Activated CD8-positive, alpha-beta memory T cell treated with anti-CD3 and anti-CD28 coated beads for 24 hours (primary cell): ENCODE results near the gene RSRP1.
"Not testable (repeated sequence)": the region's sequence is repeated elsewhere in the genome, so short reads cannot be mapped to it uniquely, and the experiment has no call there.

Experiments used
- DNase-seq: peaks from one replicate; pipeline ENCODE4 v3.0.0-alpha.2; 2020

Gene RSRP1, protein sequence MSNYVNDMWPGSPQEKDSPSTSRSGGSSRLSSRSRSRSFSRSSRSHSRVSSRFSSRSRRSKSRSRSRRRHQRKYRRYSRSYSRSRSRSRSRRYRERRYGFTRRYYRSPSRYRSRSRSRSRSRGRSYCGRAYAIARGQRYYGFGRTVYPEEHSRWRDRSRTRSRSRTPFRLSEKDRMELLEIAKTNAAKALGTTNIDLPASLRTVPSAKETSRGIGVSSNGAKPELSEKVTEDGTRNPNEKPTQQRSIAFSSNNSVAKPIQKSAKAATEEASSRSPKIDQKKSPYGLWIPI

GRCh38 chr1:25247024-25247828 lies at the start of gene RSRP1:
Gene RSRP1 (minus strand): TSS chr1:25247454. CDS start chr1:25246963, 491 bp downstream.
- DNase-seq = peak; percentile 99

- not testable (repeated sequence) for DNase-seq
Measured at GRCh38 chr1:25296501-25296900, 49.2 kb upstream of the RSRP1 start.

GRCh38 chr1:25294889-25295826 lies 47.9 kb upstream of the RSRP1 start:
- DNase-seq = not testable (repeated sequence)

DNA sequence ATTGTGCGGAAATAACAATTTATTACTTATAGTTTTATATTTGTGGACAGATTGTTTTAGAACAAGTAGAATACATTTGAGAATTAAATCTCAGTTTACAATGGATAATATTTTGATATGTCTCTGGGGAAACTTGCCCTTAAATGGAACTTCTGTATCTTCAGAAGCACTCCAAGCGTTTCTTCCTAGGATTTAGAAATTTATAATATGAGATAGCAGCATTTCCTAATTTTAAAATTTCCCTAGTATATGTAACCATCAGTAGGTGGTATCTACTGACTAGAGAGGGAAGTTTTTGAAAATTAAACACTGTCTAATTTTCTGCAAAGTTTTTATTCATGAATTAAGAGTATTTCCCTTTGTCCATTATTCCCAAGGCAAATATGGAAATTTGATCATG lies 46.2 kb upstream of the RSRP1 start:
- DNase-seq = not testable (repeated sequence)

GRCh38 chr1:25290043-25290442 lies 42.8 kb upstream of the RSRP1 start:
- DNase-seq = not testable (repeated sequence)

- DNase-seq = not testable (repeated sequence)
Measured at GRCh38 chr1:25288573-25289101, 41.4 kb upstream of the RSRP1 start.

GRCh38 chr1:25287164-25287563 lies 39.9 kb upstream of the RSRP1 start:
- not testable (repeated sequence) for DNase-seq

GRCh38 chr1:25285862-25286261 lies 38.6 kb upstream of the RSRP1 start:
- DNase-seq = not testable (repeated sequence)

DNA sequence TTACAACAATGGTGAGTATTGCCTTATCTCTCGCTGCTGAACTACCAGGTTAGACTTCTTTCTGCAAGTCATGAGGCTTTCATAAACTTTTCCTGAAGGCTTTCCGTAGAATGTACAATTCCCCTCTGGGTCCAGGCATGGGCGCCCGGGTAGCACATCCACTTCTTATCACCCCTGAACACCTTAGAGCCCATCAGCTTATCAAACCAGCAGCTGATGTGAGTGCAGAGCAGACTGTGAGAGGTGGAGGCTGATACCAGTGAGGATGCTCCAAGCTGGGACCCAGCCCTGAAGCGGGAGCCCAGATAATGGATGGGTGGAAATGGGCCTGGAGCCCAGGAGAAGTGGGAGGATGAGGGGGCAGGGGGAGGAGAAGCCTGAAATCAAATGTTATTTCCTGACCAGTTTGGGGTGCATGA lies 32.4 kb upstream of the RSRP1 start:
- not testable (repeated sequence) for DNase-seq

DNA sequence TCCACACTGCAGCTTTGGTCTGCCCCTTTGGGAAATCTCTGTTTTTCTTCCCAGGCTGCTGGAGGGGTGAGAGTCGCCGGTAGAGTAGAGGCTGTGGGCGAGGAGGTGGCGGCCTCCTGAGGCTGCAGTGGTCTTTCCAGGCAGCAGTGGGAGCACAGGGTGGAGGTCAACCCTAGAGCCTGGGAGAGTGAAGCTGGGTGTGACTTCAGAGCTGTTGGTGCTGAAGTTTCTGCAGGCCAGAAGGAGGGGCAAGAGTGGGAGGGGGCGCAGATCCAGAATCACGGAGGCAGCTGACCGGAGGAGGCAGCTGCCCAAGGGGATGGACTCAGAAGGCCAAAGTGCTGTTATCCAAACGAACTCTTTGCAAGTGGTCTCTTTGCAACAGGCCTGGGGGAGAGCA lies 31.5 kb upstream of the RSRP1 start:
- DNase-seq = not testable (repeated sequence)

- not testable (repeated sequence) for DNase-seq
Measured at GRCh38 chr1:25278358-25278757, 31.1 kb upstream of the RSRP1 start.

DNA sequence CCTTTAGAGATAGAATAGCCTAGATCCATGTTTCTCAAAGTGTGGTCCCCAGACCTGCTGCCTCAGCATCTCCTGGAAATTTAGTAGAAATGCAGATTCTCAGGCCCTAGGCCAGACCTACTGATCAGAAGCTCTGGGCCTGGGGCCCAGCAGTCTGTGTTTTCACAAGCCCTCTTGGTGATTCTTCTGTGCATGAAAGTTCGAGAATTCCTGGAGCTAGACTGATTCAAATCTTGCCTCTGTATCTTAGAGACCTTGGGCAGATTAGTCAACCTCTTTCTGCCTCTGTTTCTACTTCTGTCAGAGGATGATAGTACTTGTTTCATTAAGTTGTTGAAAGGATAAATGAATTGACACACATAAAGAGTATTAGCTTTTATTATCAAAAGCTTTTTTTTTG lies 30.0 kb upstream of the RSRP1 start:
- DNase-seq = not testable (repeated sequence)

DNA sequence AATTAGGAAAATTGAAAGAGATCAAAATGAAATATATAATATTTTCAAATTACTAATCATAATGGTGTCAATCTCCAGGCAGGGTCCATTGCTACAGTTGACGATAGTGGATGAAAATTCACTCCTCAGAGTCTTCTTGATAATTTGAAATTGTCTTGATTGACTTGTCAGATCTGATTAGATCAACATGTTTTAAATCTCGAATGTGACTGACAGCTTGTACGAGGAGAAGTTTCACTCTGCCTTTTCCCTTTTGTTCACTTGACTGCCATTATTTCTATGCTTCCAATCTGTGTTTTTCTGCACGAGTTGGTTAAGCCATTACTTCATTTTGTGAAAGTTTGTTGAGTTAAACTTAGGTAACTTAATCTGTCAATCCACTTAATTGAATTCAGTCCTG lies 28.4 kb upstream of the RSRP1 start:
- DNase-seq = not testable (repeated sequence)

GRCh38 chr1:25272238-25272637 lies 25.0 kb upstream of the RSRP1 start, which contains the start of gene RHD:
Gene RHD (plus strand): TSS chr1:25272509. CDS start chr1:25272548, 39 bp downstream.
- not testable (repeated sequence) for DNase-seq

DNA sequence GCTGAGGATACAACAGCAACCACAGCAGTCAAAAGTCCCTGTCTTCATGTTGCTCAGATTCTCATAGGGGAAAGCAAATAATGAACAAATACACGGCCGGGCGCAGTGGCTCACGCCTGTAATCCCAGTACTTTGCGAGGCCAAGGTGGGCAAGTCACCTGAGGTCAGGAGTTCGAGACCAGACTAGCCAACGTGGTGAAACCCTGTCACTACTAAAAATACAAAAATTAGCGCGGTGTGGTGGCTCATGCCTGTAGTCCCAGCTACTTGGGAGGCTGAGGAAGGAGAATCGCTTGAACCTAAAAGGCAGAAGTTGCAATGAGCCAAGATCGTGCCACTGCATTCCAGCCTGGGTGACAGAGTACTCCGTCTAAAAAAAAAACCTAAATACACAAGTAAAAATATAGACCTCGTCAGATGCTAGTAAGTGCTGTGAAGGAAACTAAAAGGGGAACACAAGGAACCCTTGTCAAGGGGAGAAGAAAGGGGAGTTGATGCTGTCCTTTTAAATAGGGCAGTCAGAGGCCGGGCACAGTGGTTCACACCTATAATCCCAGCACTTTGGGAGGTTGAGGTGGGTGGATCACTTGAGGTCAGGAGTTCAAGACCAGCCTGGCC lies 21.0 kb upstream of the RSRP1 start:
- DNase-seq = not testable (repeated sequence)

- DNase-seq = peak; percentile 98
Measured at GRCh38 chr1:25267288-25268142, 20.3 kb upstream of the RSRP1 start.

DNA sequence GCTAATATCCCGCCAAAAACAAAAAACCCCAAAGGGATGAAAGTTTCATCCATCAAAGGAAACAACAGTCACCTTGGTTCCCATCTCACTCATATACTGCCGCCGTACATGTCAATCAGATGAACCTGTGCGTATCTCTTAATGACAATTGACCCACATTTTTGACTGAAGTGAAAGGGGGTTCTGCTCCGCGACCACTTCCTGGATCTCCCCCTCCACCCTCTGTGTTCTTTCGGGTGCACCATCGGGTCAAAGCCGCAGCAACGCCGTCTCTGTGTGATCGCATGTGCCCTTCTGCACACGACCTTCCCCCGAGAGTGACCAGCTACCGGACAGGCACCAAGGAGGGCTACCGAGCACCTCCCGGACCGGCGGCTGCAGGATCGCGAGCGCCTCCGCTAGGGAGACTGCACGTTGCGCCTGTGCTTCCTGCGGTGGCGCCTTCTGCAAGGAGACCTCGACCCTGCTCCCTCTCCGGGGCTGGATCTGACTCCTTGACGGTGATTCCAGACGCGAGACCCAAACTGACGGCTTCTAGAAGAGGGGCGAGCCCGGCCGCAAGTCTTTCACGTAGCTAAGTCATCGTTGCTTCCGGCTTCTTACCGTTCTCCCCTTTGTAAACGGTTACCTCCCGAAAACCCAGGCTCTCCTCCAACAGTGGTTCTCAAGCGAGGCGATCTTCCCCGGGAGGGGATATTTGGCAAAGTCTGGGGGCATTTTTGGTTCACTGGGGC lies 19.5 kb upstream of the RSRP1 start:
- not testable (repeated sequence) for DNase-seq

DNA sequence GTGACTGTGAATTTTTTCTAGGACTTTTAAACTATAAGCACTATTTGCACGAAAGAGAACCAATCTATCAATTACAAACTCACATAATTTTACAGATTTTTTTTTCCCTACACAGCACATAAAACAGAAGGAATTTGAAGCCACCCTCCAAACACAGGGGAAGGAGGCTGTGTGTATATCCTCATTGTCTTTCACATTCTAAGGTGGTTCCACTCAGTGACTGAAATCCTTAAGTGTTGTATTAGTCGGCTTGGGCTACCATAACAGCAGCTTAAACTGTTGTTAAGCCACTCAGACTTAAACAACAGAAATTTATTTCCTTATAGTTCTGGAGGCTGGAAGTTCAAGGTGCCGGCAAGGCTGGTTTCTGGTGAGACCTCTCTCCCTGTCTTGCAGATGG lies 13.1 kb upstream of the RSRP1 start:
- not testable (repeated sequence) for DNase-seq

GRCh38 chr1:25259813-25260212 lies 12.6 kb upstream of the RSRP1 start:
- not testable (repeated sequence) for DNase-seq

GRCh38 chr1:25257196-25257595 lies 9.9 kb upstream of the RSRP1 start:
- no peak for DNase-seq
